ENCODE results near the gene CZIB.

DNA sequence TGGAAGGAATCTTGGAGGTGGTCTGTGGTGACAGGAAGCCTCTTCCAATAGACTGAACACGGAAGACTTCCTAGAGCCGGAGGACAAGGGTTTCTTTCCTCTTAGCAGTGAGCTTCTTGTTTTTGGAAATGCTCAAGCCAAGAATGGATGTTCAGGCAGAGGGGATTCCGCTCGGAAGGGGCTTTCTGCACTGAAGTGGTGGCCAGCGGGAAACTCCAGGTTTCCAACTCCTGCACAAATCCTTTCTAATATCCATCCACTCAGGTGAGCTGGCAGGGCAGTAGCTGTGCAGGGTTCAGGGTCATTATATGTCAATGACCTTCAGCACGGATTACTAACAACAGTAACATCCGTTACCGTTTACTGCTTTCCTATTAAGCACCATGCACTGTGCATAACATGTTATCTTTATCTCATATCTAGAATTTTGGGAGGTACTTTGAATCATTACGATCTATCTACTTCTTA is 24.4 kb downstream of the CZIB start:
- no peak for TF ChIP-seq POLR2AphosphoS5 (IDR thresholded peaks at IDR 0.05; ENCODE audit: low read depth, low read length)
- TF ChIP-seq POLR2A (IDR thresholded peaks at IDR 0.05; ENCODE audit: low read depth, low read length): no peak
- no peak for TF ChIP-seq TAF1 (IDR thresholded peaks at IDR 0.05; ENCODE audit: borderline replicate concordance, low read depth, low read length)

All from GM12892 (cell line).